NCI-H345 treated with DMSO at 0.1 percent for 48 hours (cell line): ENCODE results near the gene CDK11B.
"Not testable (repeated sequence)": the region's sequence is repeated elsewhere in the genome, so short reads cannot be mapped to it uniquely, and the experiment has no call there.

Experiments
- DNase-seq: peaks from one replicate; lab custom pipeline; 2025; ENCODE audit not compliant: unreplicated experiment; lab: John Stamatoyannopoulos, UW

Gene CDK11B

GRCh38 chr1:1658583-1659549 lies at the start of gene CDK11B:
Gene CDK11B (minus strand): TSS chr1:1659004. CDS start chr1:1657485, 1,519 bp downstream.
- DNase-seq, result peak; percentile 88

GRCh38 chr1:1707897-1708296 lies 49.1 kb upstream of the CDK11B start:
- not testable (repeated sequence) for DNase-seq

- not testable (repeated sequence) for DNase-seq
Measured at GRCh38 chr1:1707241-1707640, 48.4 kb upstream of the CDK11B start.

GRCh38 chr1:1705623-1706022 lies 46.8 kb upstream of the CDK11B start:
- not testable (repeated sequence) for DNase-seq

GRCh38 chr1:1704284-1704957 lies 45.6 kb upstream of the CDK11B start:
- DNase-seq, result not testable (repeated sequence)

- no peak for DNase-seq
Measured at GRCh38 chr1:1703796-1704195, 45.0 kb upstream of the CDK11B start.

GRCh38 chr1:1702506-1702905 lies 43.7 kb upstream of the CDK11B start:
- DNase-seq, result not testable (repeated sequence)

- DNase-seq, result not testable (repeated sequence)
Measured at GRCh38 chr1:1700557-1700956, 41.8 kb upstream of the CDK11B start.

GRCh38 chr1:1700067-1700466 lies 41.3 kb upstream of the CDK11B start:
- DNase-seq, result not testable (repeated sequence)

- DNase-seq, result not testable (repeated sequence)
Measured at GRCh38 chr1:1699061-1699460, 40.3 kb upstream of the CDK11B start.

- DNase-seq, result not testable (repeated sequence)
Measured at GRCh38 chr1:1697358-1698183, 38.8 kb upstream of the CDK11B start.

GRCh38 chr1:1696431-1697357 lies 37.9 kb upstream of the CDK11B start:
- DNase-seq, result not testable (repeated sequence)

GRCh38 chr1:1692714-1693647 lies 34.2 kb upstream of the CDK11B start, which contains the start of gene SLC35E2B:
Gene SLC35E2B (minus strand): TSS chr1:1692795. CDS start chr1:1676699, 16,096 bp downstream.
- DNase-seq, result peak; percentile 12

- not testable (repeated sequence) for DNase-seq
Measured at GRCh38 chr1:1692324-1692713, 33.5 kb upstream of the CDK11B start.

GRCh38 chr1:1691443-1691842 lies 32.6 kb upstream of the CDK11B start:
- DNase-seq, result not testable (repeated sequence)

- not testable (repeated sequence) for DNase-seq
Measured at GRCh38 chr1:1689526-1689925, 30.7 kb upstream of the CDK11B start.

- DNase-seq, result no peak
Measured at GRCh38 chr1:1687846-1688245, 29.0 kb upstream of the CDK11B start.

GRCh38 chr1:1684031-1684681 lies 25.4 kb upstream of the CDK11B start:
- DNase-seq, result no peak
